Endodermal cell (in vitro differentiated cells): ENCODE measurements around the gene NPEPL1. TPM values are rescaled to one million over a fixed set of nuclear protein-coding genes. Genes with fewer than 3 reads are reported as not detected.
A peak's percentile ranks its signal among the peaks of the same experiment; 100 is the strongest.

Experiments used
- DNase-seq: peaks from one replicate; pipeline ENCODE4 v3.0.0-alpha.2; 2017
- H3K27ac ChIP-seq: 2 replicates; pipeline ENCODE4 v1.5.1; 2013; ENCODE audit warnings: mild to moderate bottlenecking, low read depth, low read length, moderate library complexity
- H3K27me3 ChIP-seq: 2 replicates; pipeline ENCODE4 v1.6.1; 2013; ENCODE audit warnings: mild to moderate bottlenecking, low read length, moderate library complexity; ENCODE audit not compliant: insufficient read depth, control insufficient read depth, poor library complexity, severe bottlenecking
- H3K36me3 ChIP-seq: 2 replicates; pipeline ENCODE4 v1.7.0; 2013; ENCODE audit warnings: mild to moderate bottlenecking, low read length, moderate library complexity; ENCODE audit not compliant: control insufficient read depth, insufficient read depth
- H3K4me1 ChIP-seq: one replicate; pipeline ENCODE4 v1.7.0; 2013; ENCODE audit warnings: low read length; ENCODE audit not compliant: control insufficient read depth, insufficient read depth
- H3K4me3 ChIP-seq: 2 replicates; pipeline ENCODE4 v1.5.1; 2013; ENCODE audit warnings: mild to moderate bottlenecking, low read length, moderate library complexity
- H3K9ac ChIP-seq: 2 replicates; pipeline ENCODE4 v1.6.1; 2013; ENCODE audit warnings: mild to moderate bottlenecking, low read length, moderate library complexity; ENCODE audit not compliant: poor library complexity, severe bottlenecking; ENCODE audit errors: extremely low read depth
- H3K9me3 ChIP-seq: 2 replicates; pipeline ENCODE4 v1.6.1; 2013; ENCODE audit warnings: mild to moderate bottlenecking, low read length, moderate library complexity; ENCODE audit not compliant: control insufficient read depth
- H3K27ac Mint-ChIP-seq: 2 replicates; pipeline ENCODE4 v1.8.0; 2020; ENCODE audit warnings: mixed read lengths
- H3K27me3 Mint-ChIP-seq: 2 replicates; pipeline ENCODE4 v1.8.0; 2021; ENCODE audit warnings: mild to moderate bottlenecking, mixed read lengths; ENCODE audit not compliant: insufficient read depth
- H3K36me3 Mint-ChIP-seq: 2 replicates; pipeline ENCODE4 v1.8.0; 2020; ENCODE audit warnings: low read depth, mixed read lengths
- H3K4me1 Mint-ChIP-seq: 2 replicates; pipeline ENCODE4 v1.8.0; 2020; ENCODE audit warnings: mixed read lengths
- H3K4me3 Mint-ChIP-seq: 2 replicates; pipeline ENCODE4 v1.8.0; 2020; ENCODE audit warnings: mild to moderate bottlenecking, moderate library complexity, mixed read lengths
- H3K9me3 Mint-ChIP-seq: 2 replicates; pipeline ENCODE4 v1.8.0; 2020; ENCODE audit warnings: mild to moderate bottlenecking, mixed read lengths
- WGBS, 2 experiments: methylation state at CpG; one replicate each; pipeline versions ENCODE4 v1.1.5 to v1.1.7; 2013; ENCODE audit warnings: missing lambda C conversion rate in 2 of 2, mixed read lengths in 1 of 2; ENCODE audit not compliant: insufficient coverage in 1 of 2, insufficient read length in 1 of 2; 5-methylcytosine and 5-hydroxymethylcytosine counted together
- total RNA-seq, 2 donors: library from RNA; stranded (reverse); fragmentation: NEBNext Ultra II Directional in 1 of 2; extraction: Animal tissue kit (Norgen Biotek cat#: 25700) in 1 of 2; gene quantifications; 2 replicates in 1 of 2; 3 replicates in 1 of 2; pipeline ENCODE4 v1.2.1, GENCODE V29; 2021
- TF ChIP-seq, protein P1 (sequence below): fragments of 200-600 bp; sonication (generic); conservative IDR thresholded peaks from 2 replicates; pipeline ENCODE4 v1.5.0; 2021; ENCODE audit warnings: antibody characterized with exemption, mild to moderate bottlenecking

Gene NPEPL1
- total RNA-seq, 2 donors from 2014 or later = 52.9 to 72.8 TPM

DNA sequence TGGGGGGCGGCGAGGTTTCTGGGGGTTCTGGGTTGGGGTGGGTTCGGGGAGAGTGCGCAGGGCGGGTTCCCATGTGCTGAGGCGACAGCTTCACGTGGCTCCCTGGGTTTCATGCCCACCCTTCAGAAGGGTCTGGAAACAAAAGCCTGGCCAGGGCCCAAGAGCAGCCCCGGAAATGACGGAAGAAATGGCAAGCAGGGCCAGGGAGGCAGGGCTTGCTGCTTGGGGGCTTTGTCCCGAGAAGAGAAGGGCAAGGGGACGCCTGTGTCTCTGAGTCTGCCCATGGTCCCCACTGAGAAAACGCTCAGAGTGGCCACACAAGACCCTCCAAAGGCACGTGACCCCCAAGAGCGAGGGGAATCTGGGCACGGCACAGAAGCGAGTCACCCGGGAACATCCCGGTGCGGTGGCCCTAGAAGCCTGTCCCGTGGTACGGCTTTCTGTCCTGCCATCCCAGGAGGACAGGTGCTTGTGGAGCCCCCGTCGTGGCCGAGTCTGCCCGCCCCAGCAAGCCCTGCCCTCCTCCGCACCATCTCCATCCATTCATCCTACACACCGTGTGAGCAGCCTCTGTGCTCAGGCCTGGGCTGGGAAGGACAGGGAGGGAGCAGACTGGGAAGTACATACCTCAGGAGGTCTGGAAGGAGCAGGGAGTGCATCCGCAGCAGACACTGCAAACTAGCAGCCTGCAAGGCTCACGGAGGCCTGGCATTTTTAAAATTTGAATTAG is 9.0 kb downstream of the NPEPL1 start:
- H3K9me3 Mint-ChIP-seq = peaks cover 14% of the 10 kb centered on the region
- H3K27ac ChIP-seq = no peak overlapping the region
- no peaks in the 10 kb centered on the region for H3K27me3 Mint-ChIP-seq
- H3K9ac ChIP-seq = no peak overlapping the region
- H3K4me1 ChIP-seq = no peaks in the 10 kb centered on the region
- no peaks in the 10 kb centered on the region for H3K27me3 ChIP-seq
- peak; percentile 37 for DNase-seq
- no peak overlapping the region for H3K4me3 Mint-ChIP-seq
- TF ChIP-seq, protein P1, sequence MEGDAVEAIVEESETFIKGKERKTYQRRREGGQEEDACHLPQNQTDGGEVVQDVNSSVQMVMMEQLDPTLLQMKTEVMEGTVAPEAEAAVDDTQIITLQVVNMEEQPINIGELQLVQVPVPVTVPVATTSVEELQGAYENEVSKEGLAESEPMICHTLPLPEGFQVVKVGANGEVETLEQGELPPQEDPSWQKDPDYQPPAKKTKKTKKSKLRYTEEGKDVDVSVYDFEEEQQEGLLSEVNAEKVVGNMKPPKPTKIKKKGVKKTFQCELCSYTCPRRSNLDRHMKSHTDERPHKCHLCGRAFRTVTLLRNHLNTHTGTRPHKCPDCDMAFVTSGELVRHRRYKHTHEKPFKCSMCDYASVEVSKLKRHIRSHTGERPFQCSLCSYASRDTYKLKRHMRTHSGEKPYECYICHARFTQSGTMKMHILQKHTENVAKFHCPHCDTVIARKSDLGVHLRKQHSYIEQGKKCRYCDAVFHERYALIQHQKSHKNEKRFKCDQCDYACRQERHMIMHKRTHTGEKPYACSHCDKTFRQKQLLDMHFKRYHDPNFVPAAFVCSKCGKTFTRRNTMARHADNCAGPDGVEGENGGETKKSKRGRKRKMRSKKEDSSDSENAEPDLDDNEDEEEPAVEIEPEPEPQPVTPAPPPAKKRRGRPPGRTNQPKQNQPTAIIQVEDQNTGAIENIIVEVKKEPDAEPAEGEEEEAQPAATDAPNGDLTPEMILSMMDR = no peak
- H3K36me3 Mint-ChIP-seq = peaks cover 63% of the 10 kb centered on the region
- 90 to 93% methylated on average over 18 to 29 of the region's 29 CpGs for WGBS, 2 experiments
- no peak overlapping the region for H3K27ac Mint-ChIP-seq
- peaks cover 6% of the 10 kb centered on the region for H3K4me1 Mint-ChIP-seq
- H3K36me3 ChIP-seq = peaks cover 61% of the 10 kb centered on the region
- H3K4me3 ChIP-seq = no peak overlapping the region
- H3K9me3 ChIP-seq = peaks cover 4% of the 10 kb centered on the region

DNA sequence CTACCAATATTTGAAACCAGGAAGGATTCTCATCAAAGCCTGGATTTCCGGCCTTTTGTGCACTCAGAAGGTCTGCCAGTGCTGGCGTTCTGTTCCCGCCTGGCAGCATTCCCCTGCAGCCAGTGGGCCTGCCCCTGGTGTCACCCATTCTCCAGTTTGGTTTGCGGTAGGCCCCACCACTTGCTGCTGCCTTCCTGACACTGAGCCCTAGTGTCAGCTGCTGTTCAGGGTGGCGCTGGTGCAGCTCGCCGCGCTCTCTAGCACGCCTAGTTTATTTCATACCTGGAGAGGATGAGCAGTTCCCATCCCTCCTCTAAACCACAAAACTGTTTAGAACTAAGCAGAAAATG is 9.5 kb downstream of the NPEPL1 start:
- peaks cover 61% of the 10 kb centered on the region for H3K36me3 ChIP-seq
- Mint-ChIP-seq H3K27me3 (no peaks in the 10 kb centered on the region), H3K4me1 (peaks cover 6% of the 10 kb centered on the region), H3K9me3 (peaks cover 14% of the 10 kb centered on the region), H3K4me3 (no peak overlapping the region), H3K36me3 (peaks cover 63% of the 10 kb centered on the region), H3K27ac (no peak overlapping the region)
- no peaks in the 10 kb centered on the region for H3K4me1 ChIP-seq
- DNase-seq = no peak
- no peaks in the 10 kb centered on the region for H3K27me3 ChIP-seq
- H3K9ac ChIP-seq = no peak overlapping the region
- peaks cover 4% of the 10 kb centered on the region for H3K9me3 ChIP-seq
- no peak overlapping the region for H3K4me3 ChIP-seq
- TF ChIP-seq, protein P1 = no peak
- no peak overlapping the region for H3K27ac ChIP-seq
- WGBS, 2 experiments = 93 to 97% methylated on average over 6 to 9 of the region's 9 CpGs

DNA sequence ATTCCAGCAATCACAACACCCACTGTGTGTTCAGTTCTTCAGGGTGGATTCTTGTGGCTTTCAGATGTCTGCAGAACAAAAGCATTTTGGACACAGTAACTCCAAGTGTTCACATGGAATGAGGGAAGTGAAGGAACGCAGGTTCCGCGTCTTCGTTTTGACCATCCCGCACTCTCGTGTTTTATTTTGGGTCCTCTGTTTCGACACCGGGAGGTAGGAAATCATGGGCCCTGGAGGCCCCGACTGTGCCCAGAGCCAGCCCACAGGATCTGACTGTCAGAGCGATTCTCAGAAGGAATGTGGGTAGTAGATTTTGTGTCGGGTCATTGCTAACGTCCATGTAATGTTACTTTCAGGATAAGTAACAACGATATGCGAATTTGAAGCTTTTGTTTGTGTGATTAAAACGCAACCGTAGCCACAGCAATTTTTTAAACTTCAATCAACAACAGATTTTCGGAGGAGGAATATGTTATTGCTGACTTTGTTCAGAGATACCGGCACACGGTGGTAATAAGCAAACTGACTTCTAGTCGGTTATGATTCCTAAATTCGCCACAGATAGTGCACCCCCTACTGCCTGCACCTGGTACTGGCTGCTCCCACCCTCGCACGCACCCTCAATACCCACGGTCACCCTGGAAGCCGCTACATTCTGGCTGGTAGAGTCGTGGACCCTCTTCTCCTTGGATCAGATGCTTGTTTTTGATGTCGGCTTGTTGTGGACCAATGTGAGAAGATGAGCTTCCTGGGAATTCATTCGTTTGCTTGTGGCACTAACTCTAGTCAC is 10.5 kb downstream of the NPEPL1 start:
- DNase-seq = peak; percentile 39
- H3K4me3 ChIP-seq = no peak overlapping the region
- no peaks in the 10 kb centered on the region for H3K27me3 ChIP-seq
- peaks cover 6% of the 10 kb centered on the region for H3K4me1 Mint-ChIP-seq
- H3K27ac ChIP-seq = no peak overlapping the region
- H3K9me3 ChIP-seq = peaks cover 4% of the 10 kb centered on the region
- 91% methylated on average over 24 to 28 of the region's 28 CpGs for WGBS, 2 experiments
- H3K36me3 ChIP-seq = peaks cover 57% of the 10 kb centered on the region
- H3K9me3 Mint-ChIP-seq = peaks cover 14% of the 10 kb centered on the region
- peaks cover 63% of the 10 kb centered on the region for H3K36me3 Mint-ChIP-seq
- no peak overlapping the region for H3K9ac ChIP-seq
- H3K27ac Mint-ChIP-seq = no peak overlapping the region
- H3K4me1 ChIP-seq = no peaks in the 10 kb centered on the region
- TF ChIP-seq, protein P1 = peak; percentile 65
- H3K27me3 Mint-ChIP-seq = no peaks in the 10 kb centered on the region
- H3K4me3 Mint-ChIP-seq = no peak overlapping the region
